ENCODE measurements around the gene HIGD2B. TPM values are rescaled to one million over a fixed set of nuclear protein-coding genes. Genes with fewer than 3 reads are reported as not detected.
A peak's percentile ranks its signal among the peaks of the same experiment; 100 is the strongest.
"Not testable (repeated sequence)": the region's sequence is repeated elsewhere in the genome, so short reads cannot be mapped to it uniquely, and the experiment has no call there.

Gene HIGD2B
- total RNA-seq, 1 experiment from 2014 or later: 0.17 TPM

- no peak for DNase-seq
- no peak overlapping the region for H3K4me3 ChIP-seq (ENCODE audit: insufficient read depth, low read depth, low read length)
- H3K36me3 ChIP-seq (replicated peaks; ENCODE audit: control insufficient read depth, insufficient read depth, low read length): no peaks in the 10 kb centered on the region
- no peaks in the 10 kb centered on the region for H3K27me3 ChIP-seq (ENCODE audit: control insufficient read depth, insufficient read depth, low read length)
Measured at GRCh38 chr15:72700076-72700475, 14.1 kb upstream of the HIGD2B start.

GRCh38 chr15:72698938-72699337, 13.0 kb upstream of the HIGD2B start:
- no peak for DNase-seq
- H3K27me3 ChIP-seq (ENCODE audit: control insufficient read depth, insufficient read depth, low read length): no peaks in the 10 kb centered on the region
- H3K4me3 ChIP-seq (ENCODE audit: insufficient read depth, low read depth, low read length): no peak overlapping the region
- no peaks in the 10 kb centered on the region for H3K36me3 ChIP-seq (replicated peaks; ENCODE audit: control insufficient read depth, insufficient read depth, low read length)

- H3K36me3 ChIP-seq (replicated peaks; ENCODE audit: control insufficient read depth, insufficient read depth, low read length): no peaks in the 10 kb centered on the region
- DNase-seq: no peak
- H3K4me3 ChIP-seq (ENCODE audit: insufficient read depth, low read depth, low read length): no peak overlapping the region
- H3K27me3 ChIP-seq (ENCODE audit: control insufficient read depth, insufficient read depth, low read length): no peaks in the 10 kb centered on the region
Measured at GRCh38 chr15:72690938-72691337, 5.0 kb upstream of the HIGD2B start.

- DNase-seq: no peak
- no peak overlapping the region for H3K4me3 ChIP-seq (ENCODE audit: insufficient read depth, low read depth, low read length)
- no peaks in the 10 kb centered on the region for H3K27me3 ChIP-seq (ENCODE audit: control insufficient read depth, insufficient read depth, low read length)
Measured at GRCh38 chr15:72688697-72689096, 2.7 kb upstream of the HIGD2B start.

GRCh38 chr15:72685301-72685924, 569 bp downstream of the HIGD2B start:
- Histone ChIP-seq H3K27me3 (ENCODE audit: control insufficient read depth, insufficient read depth, low read length) (no peaks in the 10 kb centered on the region), H3K36me3 (replicated peaks; ENCODE audit: control insufficient read depth, insufficient read depth, low read length) (no peaks in the 10 kb centered on the region), H3K4me3 (ENCODE audit: insufficient read depth, low read depth, low read length) (peak overlapping the region; percentile 56)
- DNase-seq: no peak

More at GRCh38 chr15:72688697-72689096, 2.7 kb upstream of the HIGD2B start:
- H3K36me3 ChIP-seq (replicated peaks; ENCODE audit: control insufficient read depth, insufficient read depth, low read length): no peaks in the 10 kb centered on the region

GRCh38 chr15:72682772-72683171, 3.2 kb downstream of the HIGD2B start:
- H3K4me3 ChIP-seq (ENCODE audit: insufficient read depth, low read depth, low read length): no peak overlapping the region
- no peaks in the 10 kb centered on the region for H3K36me3 ChIP-seq (replicated peaks; ENCODE audit: control insufficient read depth, insufficient read depth, low read length)
- no peaks in the 10 kb centered on the region for H3K27me3 ChIP-seq (ENCODE audit: control insufficient read depth, insufficient read depth, low read length)
- no peak for DNase-seq

- Histone ChIP-seq H3K27me3 (ENCODE audit: control insufficient read depth, insufficient read depth, low read length) (no peaks in the 10 kb centered on the region), H3K36me3 (replicated peaks; ENCODE audit: control insufficient read depth, insufficient read depth, low read length) (no peaks in the 10 kb centered on the region)
- no peak for DNase-seq
Measured at GRCh38 chr15:72680931-72681330, 5.1 kb downstream of the HIGD2B start.

GRCh38 chr15:72676838-72677237, 9.1 kb downstream of the HIGD2B start:
- DNase-seq: no peak
- Histone ChIP-seq H3K4me3 (ENCODE audit: insufficient read depth, low read depth, low read length) (no peak overlapping the region), H3K27me3 (ENCODE audit: control insufficient read depth, insufficient read depth, low read length) (no peaks in the 10 kb centered on the region), H3K36me3 (replicated peaks; ENCODE audit: control insufficient read depth, insufficient read depth, low read length) (no peaks in the 10 kb centered on the region)

More at GRCh38 chr15:72680931-72681330, 5.1 kb downstream of the HIGD2B start:
- H3K4me3 ChIP-seq (ENCODE audit: insufficient read depth, low read depth, low read length): no peak overlapping the region

GRCh38 chr15:72671525-72671924, 14.5 kb downstream of the HIGD2B start:
- no peaks in the 10 kb centered on the region for H3K36me3 ChIP-seq (replicated peaks; ENCODE audit: control insufficient read depth, insufficient read depth, low read length)
- peak; percentile 24 for DNase-seq
- no peaks in the 10 kb centered on the region for H3K27me3 ChIP-seq (ENCODE audit: control insufficient read depth, insufficient read depth, low read length)
- H3K4me3 ChIP-seq (ENCODE audit: insufficient read depth, low read depth, low read length): no peak overlapping the region

GRCh38 chr15:72670656-72671352, 15.2 kb downstream of the HIGD2B start:
- DNase-seq: peak; percentile 76
- H3K4me3 ChIP-seq (ENCODE audit: insufficient read depth, low read depth, low read length): peak overlapping the region; percentile 20
- not testable (repeated sequence) for H3K36me3 ChIP-seq (replicated peaks; ENCODE audit: control insufficient read depth, insufficient read depth, low read length); H3K27me3 ChIP-seq (ENCODE audit: control insufficient read depth, insufficient read depth, low read length)

- not testable (repeated sequence) for DNase-seq; H3K27me3 ChIP-seq (ENCODE audit: control insufficient read depth, insufficient read depth, low read length); H3K36me3 ChIP-seq (replicated peaks; ENCODE audit: control insufficient read depth, insufficient read depth, low read length); H3K4me3 ChIP-seq (ENCODE audit: insufficient read depth, low read depth, low read length)
Measured at GRCh38 chr15:72669803-72670202, 16.2 kb downstream of the HIGD2B start.

- H3K27me3 ChIP-seq (ENCODE audit: control insufficient read depth, insufficient read depth, low read length); DNase-seq; H3K36me3 ChIP-seq (replicated peaks; ENCODE audit: control insufficient read depth, insufficient read depth, low read length); H3K4me3 ChIP-seq (ENCODE audit: insufficient read depth, low read depth, low read length): not testable (repeated sequence)
Measured at GRCh38 chr15:72665706-72666105, 20.3 kb downstream of the HIGD2B start.

GRCh38 chr15:72663931-72664330, 22.1 kb downstream of the HIGD2B start:
- not testable (repeated sequence) for DNase-seq; H3K4me3 ChIP-seq (ENCODE audit: insufficient read depth, low read depth, low read length); H3K36me3 ChIP-seq (replicated peaks; ENCODE audit: control insufficient read depth, insufficient read depth, low read length); H3K27me3 ChIP-seq (ENCODE audit: control insufficient read depth, insufficient read depth, low read length)

GRCh38 chr15:72661081-72661480, 24.9 kb downstream of the HIGD2B start:
- H3K27me3 ChIP-seq (ENCODE audit: control insufficient read depth, insufficient read depth, low read length); DNase-seq; H3K4me3 ChIP-seq (ENCODE audit: insufficient read depth, low read depth, low read length); H3K36me3 ChIP-seq (replicated peaks; ENCODE audit: control insufficient read depth, insufficient read depth, low read length): not testable (repeated sequence)

GRCh38 chr15:72656014-72656413, 30.0 kb downstream of the HIGD2B start:
- DNase-seq; H3K27me3 ChIP-seq (ENCODE audit: control insufficient read depth, insufficient read depth, low read length); H3K4me3 ChIP-seq (ENCODE audit: insufficient read depth, low read depth, low read length): not testable (repeated sequence)

More at GRCh38 chr15:72656014-72656413, 30.0 kb downstream of the HIGD2B start:
- H3K36me3 ChIP-seq (replicated peaks; ENCODE audit: control insufficient read depth, insufficient read depth, low read length): not testable (repeated sequence)
